Aorta (tissue), 5 donors: ENCODE measurements around the gene DDIT3. TPM values are rescaled to one million over a fixed set of nuclear protein-coding genes. Genes with fewer than 3 reads are reported as not detected.
"Not testable (repeated sequence)": the region's sequence is repeated elsewhere in the genome, so short reads cannot be mapped to it uniquely, and the experiment has no call there.

Experiments
- ATAC-seq: fragments of 200-7000 bp; cut with Tn5 transposase; one replicate; pipeline ENCODE4 v1.9.1; 2022; ENCODE audit warnings: moderate library complexity; ENCODE audit not compliant: low FRiP score
- DNase-seq, 2 donors: peaks; one replicate each; pipeline ENCODE4 v3.0.0-alpha.2; 2020
- H3K27ac ChIP-seq, 2 donors: one replicate each; pipeline ENCODE4 v1.5.1; 2013; ENCODE audit warnings: low read length in 2 of 2, mild to moderate bottlenecking in 2 of 2, moderate library complexity in 2 of 2, control low read depth in 1 of 2, inconsistent platforms in 1 of 2, low read depth in 1 of 2
- H3K27me3 ChIP-seq, 2 donors: one replicate each; pipeline ENCODE4 v1.6.1; 2013; ENCODE audit warnings: control low read depth in 1 of 2, low read length in 1 of 2, mild to moderate bottlenecking in 1 of 2, moderate library complexity in 1 of 2; ENCODE audit not compliant: insufficient read depth in 2 of 2, control insufficient read depth in 1 of 2
- H3K36me3 ChIP-seq, 2 donors: one replicate each; pipeline ENCODE4 v1.6.1; 2013; ENCODE audit warnings: control low read depth in 1 of 2, low read length in 1 of 2, mild to moderate bottlenecking in 1 of 2; ENCODE audit not compliant: insufficient read depth in 2 of 2, control insufficient read depth in 1 of 2
- H3K4me1 ChIP-seq, 2 donors: one replicate each; pipeline ENCODE4 v1.6.1; 2013; ENCODE audit warnings: low read length in 2 of 2, control low read depth in 1 of 2, mild to moderate bottlenecking in 1 of 2, moderate library complexity in 1 of 2; ENCODE audit not compliant: insufficient read depth in 2 of 2, control insufficient read depth in 1 of 2
- H3K4me3 ChIP-seq, 2 donors: one replicate each; pipeline ENCODE4 v1.5.1; 2013; ENCODE audit warnings: low read length in 2 of 2, control low read depth in 1 of 2, mild to moderate bottlenecking in 1 of 2
- H3K9me3 ChIP-seq: one replicate; pipeline ENCODE4 v1.6.1; 2013; ENCODE audit warnings: mild to moderate bottlenecking, low read length; ENCODE audit not compliant: control insufficient read depth
- WGBS, 2 donors: extraction: QIAGEN DNeasy Blood & Tissue Kit; methylation state at CpG; one replicate each; pipeline ENCODE4 v1.1.7; 2013; 5-methylcytosine and 5-hydroxymethylcytosine counted together
- intact Hi-C, 2 donors: fragments of 100-400 bp; cut with DNase I; formaldehyde crosslinking; loops; one replicate each; pipeline versions ENCODE4 v1.14.2 to v1.15.0; 2022
- polyA plus RNA-seq, 2 donors: library from polyadenylated mRNA; stranded (reverse); fragments of 200-250 nt; gene quantifications; one replicate each; pipeline ENCODE4 v1.2.3, GENCODE V29; 2013
- total RNA-seq, 2 donors: library from RNA; stranded (reverse); fragmentation: NEBNext Ultra II Directional; extraction: Animal tissue kit (Norgen Biotek cat#: 25700); gene quantifications; one replicate each; pipeline ENCODE4 v1.2.1, GENCODE V29; 2021
- donor health status: healthy with polysubstance abuse.
- donor health status: Bipolar disorder and iron deficiency.
- donor health status: DM: no; HTN: no; CAD: no.
- donor health status: DM: no; HTN: no; CAD: no.
- donor health status: DM: yes; HTN: yes; CAD: no.

DDIT3 gene
- total and polyA plus RNA-seq, 4 donors = 24.8 to 49.6 (median 33.9) TPM

GRCh38 chr12:57498571-57498970 is 21.7 kb downstream of the DDIT3 start:
- WGBS, 2 donors = 90 to 92% methylated on average over 4 of the region's 4 CpGs
- peaks cover 4 to 5% of the 10 kb centered on the region in 2 donors for H3K36me3 ChIP-seq

GRCh38 chr12:57498132-57498502 is 22.2 kb downstream of the DDIT3 start:
- DNase-seq = no peak
- Histone ChIP-seq H3K27me3 (no peaks in the 10 kb centered on the region), H3K9me3 (no peaks in the 10 kb centered on the region), H3K27ac (no peak overlapping the region), H3K36me3 (peaks cover 4 to 5% of the 10 kb centered on the region in 2 donors), H3K4me1 (no peaks in the 10 kb centered on the region), H3K4me3 (no peak overlapping the region)
- intact Hi-C loops = no loop called here
- 82 to 87% methylated on average over 9 of the region's 9 CpGs for WGBS, 2 donors
- no peak for ATAC-seq

More at GRCh38 chr12:57498571-57498970, 21.7 kb downstream of the DDIT3 start:
- Histone ChIP-seq H3K4me1 (no peaks in the 10 kb centered on the region), H3K27ac (no peak overlapping the region), H3K27me3 (no peaks in the 10 kb centered on the region), H3K4me3 (no peak overlapping the region), H3K9me3 (no peaks in the 10 kb centered on the region)
- no peak for DNase-seq
- intact Hi-C loops = no loop called here
- ATAC-seq = no peak

- H3K9me3 ChIP-seq = no peaks in the 10 kb centered on the region
- no peak for ATAC-seq
- no peaks in the 10 kb centered on the region for H3K4me1 ChIP-seq
- H3K36me3 ChIP-seq = peaks cover 5 to 6% of the 10 kb centered on the region in 2 donors
- intact Hi-C loops = no loop called here
- no peak for DNase-seq
- H3K27ac ChIP-seq = no peak overlapping the region
- 90 to 93% methylated on average over 12 of the region's 12 CpGs for WGBS, 2 donors
- no peaks in the 10 kb centered on the region for H3K27me3 ChIP-seq
- H3K4me3 ChIP-seq = no peak overlapping the region
These were observed 22.8 kb downstream of the DDIT3 start for GRCh38 chr12:57497223-57498131.

- no peaks in the 10 kb centered on the region for H3K27me3 ChIP-seq
- no peak overlapping the region for H3K4me3 ChIP-seq
- no peaks in the 10 kb centered on the region for H3K4me1 ChIP-seq
- intact Hi-C loops = no loop called here
- DNase-seq (no peak), ATAC-seq (no peak)
- no peaks in the 10 kb centered on the region for H3K9me3 ChIP-seq
- no peak overlapping the region for H3K27ac ChIP-seq
- peaks cover 3 to 6% of the 10 kb centered on the region in 2 donors for H3K36me3 ChIP-seq
These were observed 23.5 kb downstream of the DDIT3 start for GRCh38 chr12:57496822-57497221.

GRCh38 chr12:57495051-57495701 is 25.1 kb downstream of the DDIT3 start:
- H3K4me3 ChIP-seq, H3K27ac ChIP-seq, intact Hi-C loops, DNase-seq, H3K36me3 ChIP-seq, H3K4me1 ChIP-seq, H3K27me3 ChIP-seq, ATAC-seq, H3K9me3 ChIP-seq: not testable (repeated sequence)
- WGBS, 2 donors = 93 to 95% methylated on average over 29 to 46 of the region's 48 CpGs

- DNase-seq = no peak
- H3K4me1 ChIP-seq = no peaks in the 10 kb centered on the region
- ATAC-seq = no peak
- H3K27ac ChIP-seq = no peak overlapping the region
- no peaks in the 10 kb centered on the region for H3K27me3 ChIP-seq
- 88 to 91% methylated on average over 15 of the region's 15 CpGs for WGBS, 2 donors
- H3K9me3 ChIP-seq = no peaks in the 10 kb centered on the region
- H3K4me3 ChIP-seq = no peak overlapping the region
- intact Hi-C loops = no loop called here
- peaks cover 4 to 8% of the 10 kb centered on the region in 2 donors for H3K36me3 ChIP-seq
These were observed 28.7 kb downstream of the DDIT3 start for GRCh38 chr12:57491393-57492280.

GRCh38 chr12:57490126-57490525 is 30.2 kb downstream of the DDIT3 start:
- Histone ChIP-seq H3K4me1 (no peaks in the 10 kb centered on the region), H3K27ac (no peak overlapping the region), H3K27me3 (no peaks in the 10 kb centered on the region), H3K4me3 (no peak overlapping the region), H3K9me3 (no peaks in the 10 kb centered on the region), H3K36me3 (peaks cover 4 to 8% of the 10 kb centered on the region in 2 donors)
- DNase-seq (peak in 1 of 2 donors; percentile 69), ATAC-seq (no peak)
- 96 to 98% methylated on average over 4 of the region's 4 CpGs for WGBS, 2 donors
- intact Hi-C loops = no loop called here

- H3K27ac ChIP-seq = peak overlapping the region in 1 of 2 donors; percentile 18
These were observed 31.1 kb downstream of the DDIT3 start for GRCh38 chr12:57489157-57489641.

More at GRCh38 chr12:57489157-57489641, 31.1 kb downstream of the DDIT3 start:
- DNase-seq = peak in 1 of 2 donors; percentile 33
- no peaks in the 10 kb centered on the region for H3K4me1 ChIP-seq
- intact Hi-C loops = no loop called here
- no peak overlapping the region for H3K4me3 ChIP-seq
- WGBS, 2 donors = 88 to 93% methylated on average over 5 of the region's 5 CpGs
- H3K27me3 ChIP-seq = no peaks in the 10 kb centered on the region
- H3K36me3 ChIP-seq = peaks cover 4 to 8% of the 10 kb centered on the region in 2 donors
- no peaks in the 10 kb centered on the region for H3K9me3 ChIP-seq
- no peak for ATAC-seq
